NCI-H69 (cell line): ENCODE data around the gene GHR.
"Not testable (repeated sequence)": the region's sequence is repeated elsewhere in the genome, so short reads cannot be mapped to it uniquely, and the experiment has no call there.

Experiments used
- DNase-seq: peaks from one replicate; lab custom pipeline; 2025; lab: John Stamatoyannopoulos, UW

GHR gene

GRCh38 chr5:42718591-42718990, 295.4 kb downstream of the GHR start:
- DNase-seq, result no peak

- no peak for DNase-seq
Measured at GRCh38 chr5:42719034-42719433, 295.8 kb downstream of the GHR start.

GRCh38 chr5:42720251-42720650, 297.0 kb downstream of the GHR start:
- DNase-seq, result no peak

- no peak for DNase-seq
Measured at GRCh38 chr5:42721484-42721883, 298.2 kb downstream of the GHR start.

- not testable (repeated sequence) for DNase-seq
Measured at GRCh38 chr5:42734531-42735058, 311.4 kb downstream of the GHR start.

GRCh38 chr5:42740920-42741319, 317.7 kb downstream of the GHR start:
- DNase-seq, result no peak

GRCh38 chr5:42745426-42745825, 322.2 kb downstream of the GHR start:
- DNase-seq, result peak; percentile 2

GRCh38 chr5:42745856-42746255, 322.6 kb downstream of the GHR start:
- no peak for DNase-seq

- no peak for DNase-seq
Measured at GRCh38 chr5:42749020-42749419, 325.8 kb downstream of the GHR start.

- no peak for DNase-seq
Measured at GRCh38 chr5:42750507-42750906, 327.3 kb downstream of the GHR start.

- no peak for DNase-seq
Measured at GRCh38 chr5:42751044-42751443, 327.8 kb downstream of the GHR start.

GRCh38 chr5:42753099-42753498, 329.9 kb downstream of the GHR start:
- DNase-seq, result no peak

- DNase-seq, result no peak
Measured at GRCh38 chr5:42756606-42757601, 333.7 kb downstream of the GHR start, which contains the start of gene CCDC152. TSS of gene CCDC152 (plus strand) at chr5:42756818. CDS start at chr5:42759122, 2,304 bp downstream.

GRCh38 chr5:42759456-42759855, 336.2 kb downstream of the GHR start:
- no peak for DNase-seq

- DNase-seq, result no peak
Measured at GRCh38 chr5:42760426-42760825, 337.2 kb downstream of the GHR start.

GRCh38 chr5:42761791-42762190, 338.6 kb downstream of the GHR start:
- DNase-seq, result no peak

GRCh38 chr5:42767491-42768105, 344.4 kb downstream of the GHR start:
- peak; percentile 19 for DNase-seq

- no peak for DNase-seq
Measured at GRCh38 chr5:42768106-42768504, 344.9 kb downstream of the GHR start.

- no peak for DNase-seq
Measured at GRCh38 chr5:42770003-42770402, 346.8 kb downstream of the GHR start.
